ENCODE results near the gene SLC12A7. TPM values are rescaled to one million over a fixed set of nuclear protein-coding genes. Genes with fewer than 3 reads are reported as not detected.

The SLC12A7 gene
- total RNA-seq, 2 donors from 2014 or later: 27.6 to 138 TPM

GRCh38 chr5:1131726-1132125 lies 19.9 kb upstream of the SLC12A7 start:
- Histone ChIP-seq H3K27ac (peak overlapping the region in 1 of 2 donors; percentile 66), H3K9me3 (no peaks in the 10 kb centered on the region), H3K36me3 (no peaks in the 10 kb centered on the region), H3K27me3 (replicated peaks; ENCODE audit: insufficient read depth) (no peaks in the 10 kb centered on the region), H3K4me1 (replicated peaks) (no peaks in the 10 kb centered on the region), H3K4me3 (no peak overlapping the region)
- no peak for DNase-seq (ENCODE audit: low spot score)
- WGBS: 85% methylated on average over 11 of the region's 11 CpGs
- intact Hi-C loops (cut with DNase I): no loop called here
- TF ChIP-seq POLR2AphosphoS5 (IDR thresholded peaks at IDR 0.05) (no peak), CTCF (IDR thresholded peaks at IDR 0.05) (no peak), POLR2A (IDR thresholded peaks at IDR 0.05) (no peak)

- no peaks in the 10 kb centered on the region for H3K27me3 ChIP-seq (replicated peaks; ENCODE audit: insufficient read depth)
- peak overlapping the region in 1 of 2 donors; percentile 66 for H3K27ac ChIP-seq
- H3K9me3 ChIP-seq: no peaks in the 10 kb centered on the region
- DNase-seq (ENCODE audit: low spot score): no peak
- intact Hi-C loops (cut with DNase I): no loop called here
- 64% methylated on average over 9 of the region's 14 CpGs for WGBS
- H3K4me1 ChIP-seq (replicated peaks): no peaks in the 10 kb centered on the region
- H3K4me3 ChIP-seq: no peak overlapping the region
- TF ChIP-seq CTCF (IDR thresholded peaks at IDR 0.05) (no peak), POLR2A (IDR thresholded peaks at IDR 0.05) (no peak), POLR2AphosphoS5 (IDR thresholded peaks at IDR 0.05) (peak; percentile 34)
- no peaks in the 10 kb centered on the region for H3K36me3 ChIP-seq
Observed at GRCh38 chr5:1131191-1131621, 19.3 kb upstream of the SLC12A7 start.

- Histone ChIP-seq H3K27me3 (replicated peaks; ENCODE audit: insufficient read depth) (no peaks in the 10 kb centered on the region), H3K9me3 (no peaks in the 10 kb centered on the region), H3K4me3 (no peak overlapping the region), H3K27ac (peak overlapping the region in 1 of 2 donors; percentile 66), H3K36me3 (no peaks in the 10 kb centered on the region), H3K4me1 (replicated peaks) (no peaks in the 10 kb centered on the region)
- TF ChIP-seq POLR2AphosphoS5 (IDR thresholded peaks at IDR 0.05) (no peak), CTCF (IDR thresholded peaks at IDR 0.05) (no peak), POLR2A (IDR thresholded peaks at IDR 0.05) (peak; percentile 33)
- DNase-seq (ENCODE audit: low spot score): peak; percentile 35
- WGBS: 48% methylated on average over 26 of the region's 26 CpGs
- intact Hi-C loops (cut with DNase I): no loop called here
Observed at GRCh38 chr5:1130218-1130946, 18.5 kb upstream of the SLC12A7 start.

GRCh38 chr5:1129711-1130055 lies 17.8 kb upstream of the SLC12A7 start:
- whole genome bisulfite sequencing: 66% methylated on average over 9 of the region's 9 CpGs
- Histone ChIP-seq H3K4me3 (no peak overlapping the region), H3K9me3 (no peaks in the 10 kb centered on the region), H3K4me1 (replicated peaks) (no peaks in the 10 kb centered on the region), H3K27me3 (replicated peaks; ENCODE audit: insufficient read depth) (no peaks in the 10 kb centered on the region), H3K36me3 (no peaks in the 10 kb centered on the region), H3K27ac (no peak overlapping the region)
- no peak for DNase-seq (ENCODE audit: low spot score)
- intact Hi-C loops (cut with DNase I): no loop called here
- TF ChIP-seq POLR2A (IDR thresholded peaks at IDR 0.05): no peak

- Histone ChIP-seq H3K36me3 (no peaks in the 10 kb centered on the region), H3K4me1 (replicated peaks) (no peaks in the 10 kb centered on the region), H3K9me3 (no peaks in the 10 kb centered on the region), H3K27ac (no peak overlapping the region), H3K27me3 (replicated peaks; ENCODE audit: insufficient read depth) (no peaks in the 10 kb centered on the region), H3K4me3 (no peak overlapping the region)
- WGBS: 89% methylated on average over 24 of the region's 24 CpGs
- DNase-seq (ENCODE audit: low spot score): no peak
- intact Hi-C loops (cut with DNase I): no loop called here
- TF ChIP-seq POLR2AphosphoS5 (IDR thresholded peaks at IDR 0.05) (no peak), CTCF (IDR thresholded peaks at IDR 0.05) (no peak), POLR2A (IDR thresholded peaks at IDR 0.05) (no peak)
Observed at GRCh38 chr5:1128977-1129710, 17.3 kb upstream of the SLC12A7 start.
